GM21786 (cell line): ENCODE data around the gene FBXL17.

ENCODE experiments used
- ATAC-seq: cut with Tn5 transposase; IDR thresholded peaks from one replicate; pipeline ENCODE4 v1.9.1; 2021; ENCODE audit not compliant: unreplicated experiment

Gene FBXL17

DNA sequence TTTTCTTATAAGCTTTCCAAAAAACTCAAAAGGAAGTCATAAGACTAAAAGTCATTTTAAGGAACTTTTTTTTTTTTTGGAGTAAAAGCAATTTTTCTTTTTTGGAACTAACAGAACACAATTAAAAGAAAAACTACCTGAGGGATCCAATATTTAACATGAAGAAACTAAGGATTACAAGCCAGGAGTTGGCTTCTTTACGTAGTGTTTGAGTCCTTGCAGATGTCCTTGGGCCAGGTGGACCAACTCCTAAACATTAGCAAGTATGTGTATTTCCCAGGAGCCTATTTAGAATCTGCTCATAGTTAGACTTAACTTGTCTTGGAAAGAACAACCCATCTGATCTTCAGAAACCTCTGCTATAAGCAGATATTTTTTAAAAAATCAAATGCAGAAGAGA lies 557.1 kb downstream of the FBXL17 start:
- no peak for ATAC-seq

DNA sequence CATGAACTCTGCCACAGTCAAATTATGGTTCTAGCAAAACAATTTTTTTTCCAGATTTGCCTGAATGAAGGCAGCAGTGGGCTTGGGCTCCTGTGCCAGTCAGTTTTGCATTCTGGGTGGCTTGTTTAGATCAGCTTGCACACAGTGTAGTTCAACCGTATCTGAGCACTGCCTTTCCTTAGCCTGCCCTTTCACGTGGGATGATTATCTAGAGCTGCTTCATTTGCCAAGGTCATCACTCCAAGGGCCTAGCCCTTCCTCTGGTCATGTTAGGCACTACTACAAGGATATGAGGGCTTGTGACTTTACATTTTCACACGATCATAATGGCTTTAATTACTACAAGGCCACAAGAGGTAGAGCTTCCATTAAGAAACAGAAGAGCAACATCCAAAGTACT lies 560.6 kb downstream of the FBXL17 start:
- ATAC-seq, result no peak

DNA sequence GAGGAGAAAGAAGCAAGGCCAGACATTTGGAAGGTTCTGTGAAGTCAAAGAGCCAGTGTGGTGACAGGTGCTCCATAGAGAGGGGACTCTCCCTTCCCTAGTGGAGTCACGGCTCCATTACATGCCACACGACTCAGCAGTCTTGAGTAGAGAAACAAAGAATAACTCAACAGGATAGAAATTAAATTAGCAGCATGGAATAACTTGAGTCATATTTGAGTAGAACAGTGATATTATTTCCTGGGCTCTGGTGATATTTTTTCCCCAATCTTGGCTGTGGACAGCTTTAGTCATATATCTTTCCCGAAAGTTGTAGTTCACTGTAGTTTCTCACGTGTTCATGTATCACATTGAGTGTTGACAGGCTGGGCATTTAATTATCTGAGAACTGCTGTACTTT lies 561.5 kb downstream of the FBXL17 start:
- ATAC-seq, result no peak

DNA sequence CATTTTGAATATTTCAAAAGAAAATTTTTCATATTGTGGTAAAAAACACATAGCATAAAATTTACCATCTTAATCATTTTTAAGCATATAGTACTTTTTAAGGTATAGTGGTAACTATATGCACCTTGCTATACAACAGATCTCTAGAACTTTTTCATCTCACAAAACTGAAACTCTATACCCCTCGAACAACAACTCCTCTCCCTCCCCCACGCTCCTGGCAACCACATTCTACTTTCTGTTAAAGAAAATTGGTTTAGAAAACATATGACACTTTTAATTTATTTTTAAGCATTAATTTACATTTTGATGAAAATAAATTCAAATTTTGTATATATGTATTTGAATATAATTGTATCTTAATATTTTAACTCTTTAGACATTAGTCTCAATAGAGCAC lies 563.9 kb downstream of the FBXL17 start:
- ATAC-seq, result no peak

DNA sequence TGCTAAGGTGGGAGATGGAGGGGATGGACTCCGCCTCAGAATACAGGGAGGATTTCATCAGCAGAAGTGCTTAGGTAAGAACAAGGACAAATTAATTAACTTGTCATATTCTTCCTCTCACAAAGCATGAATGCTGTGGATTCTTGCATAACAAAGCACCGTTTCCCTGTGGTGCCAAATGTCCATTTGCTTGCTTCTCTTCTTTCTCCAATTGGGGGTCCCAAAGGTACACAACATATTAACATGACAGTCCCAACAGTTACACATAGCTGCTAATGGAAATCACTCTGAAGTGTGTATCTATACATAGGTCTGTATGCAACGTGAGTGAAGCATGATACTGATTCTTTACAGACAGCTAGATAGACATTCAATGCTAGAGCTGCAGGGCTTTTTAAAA lies 564.5 kb downstream of the FBXL17 start:
- ATAC-seq, result no peak

DNA sequence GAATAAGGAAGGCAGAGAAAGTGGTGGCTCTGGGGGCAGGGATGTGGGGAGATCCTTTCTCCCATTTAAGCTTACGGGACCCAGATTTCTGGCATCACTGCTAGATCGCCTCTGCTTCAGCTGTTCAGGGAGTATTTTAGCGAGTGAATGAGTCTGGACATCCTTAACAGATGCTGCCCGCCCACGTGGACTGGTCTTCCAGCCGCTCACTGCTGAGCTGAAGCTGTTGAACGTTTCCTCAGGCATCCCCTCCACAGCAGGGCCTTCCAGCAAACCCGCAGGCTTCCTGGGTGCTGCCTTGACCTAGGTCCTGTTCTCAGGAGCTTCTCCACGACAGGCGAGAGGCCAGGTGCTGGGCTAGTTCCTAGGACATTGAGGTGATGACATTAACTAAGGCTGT lies 566.8 kb downstream of the FBXL17 start:
- no peak for ATAC-seq

DNA sequence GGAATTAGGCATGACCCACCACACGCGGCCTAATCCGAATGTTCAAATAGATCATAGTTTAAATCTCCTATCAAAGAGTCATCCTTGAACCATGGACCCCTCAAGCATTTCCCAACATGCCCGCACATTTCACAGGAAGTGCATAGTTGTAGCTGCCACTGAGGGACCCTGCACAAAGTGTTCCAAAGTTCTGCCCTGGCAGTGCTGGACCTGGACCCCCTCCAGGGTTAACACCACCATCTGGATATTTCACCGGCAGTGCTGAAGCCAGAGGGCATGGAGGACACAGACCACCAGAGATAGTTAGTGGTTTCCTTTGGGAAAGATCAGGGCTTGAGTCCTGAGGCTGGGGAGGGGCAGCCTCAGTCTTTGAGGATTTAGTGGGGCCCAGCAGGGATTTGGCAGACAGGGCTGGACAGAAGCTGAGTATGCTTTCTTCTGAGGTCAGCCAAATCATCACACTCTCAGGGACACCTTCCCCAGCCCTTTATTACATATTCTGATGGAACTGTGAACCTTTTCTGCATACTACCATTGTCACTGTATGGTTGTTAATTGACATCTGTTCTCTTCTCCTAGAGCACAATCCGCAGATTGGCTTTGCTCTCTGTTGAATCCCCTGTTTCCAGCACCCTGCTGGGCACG lies 567.6 kb downstream of the FBXL17 start:
- no peak for ATAC-seq

DNA sequence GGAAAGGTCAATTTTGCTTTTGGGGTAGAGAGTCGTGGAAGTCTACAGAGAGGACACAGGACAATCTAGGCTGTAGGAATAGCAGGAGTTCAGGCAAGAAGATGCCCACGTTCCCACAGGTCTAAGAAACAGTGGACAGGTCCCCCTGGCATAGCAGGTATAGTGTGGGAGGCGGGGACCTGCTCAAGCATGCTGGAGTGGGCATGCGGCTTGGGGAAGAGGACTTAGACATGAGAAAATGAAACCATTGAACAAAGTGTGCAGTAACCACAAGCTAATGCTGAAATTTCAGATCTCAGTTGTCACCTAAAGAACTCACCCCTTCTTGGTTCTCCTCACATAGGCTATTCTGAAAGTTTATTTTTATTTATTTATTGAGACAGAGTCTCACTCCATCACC lies 568.3 kb downstream of the FBXL17 start:
- peak; percentile 82 for ATAC-seq

DNA sequence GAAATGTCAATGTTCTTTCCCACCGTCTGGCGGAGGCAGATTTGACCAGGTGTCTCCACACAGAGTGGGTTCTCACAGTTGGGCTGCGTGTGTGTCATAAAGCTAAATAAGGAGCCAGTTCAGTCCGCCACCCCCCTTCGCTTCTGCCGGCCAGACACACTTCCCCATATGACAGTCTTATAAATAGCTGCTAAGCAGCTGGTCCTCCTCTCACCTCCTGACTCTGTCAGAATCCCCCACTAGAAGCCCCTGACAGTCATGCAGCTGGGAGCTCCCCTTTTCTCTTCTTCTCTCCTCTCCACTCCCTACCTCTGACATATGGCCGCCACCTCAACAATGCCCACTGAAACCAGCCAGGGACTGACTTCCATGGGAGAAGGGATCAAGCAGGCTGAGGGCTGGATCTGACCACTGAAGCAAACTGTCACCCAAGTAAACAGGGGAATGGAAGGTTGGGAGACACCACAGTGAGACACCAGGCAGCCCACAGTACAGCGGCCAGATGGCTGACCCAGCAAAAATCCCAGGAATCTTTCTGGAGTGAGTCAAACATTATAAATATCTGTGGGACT lies 569.2 kb downstream of the FBXL17 start:
- peak; percentile 86 for ATAC-seq

DNA sequence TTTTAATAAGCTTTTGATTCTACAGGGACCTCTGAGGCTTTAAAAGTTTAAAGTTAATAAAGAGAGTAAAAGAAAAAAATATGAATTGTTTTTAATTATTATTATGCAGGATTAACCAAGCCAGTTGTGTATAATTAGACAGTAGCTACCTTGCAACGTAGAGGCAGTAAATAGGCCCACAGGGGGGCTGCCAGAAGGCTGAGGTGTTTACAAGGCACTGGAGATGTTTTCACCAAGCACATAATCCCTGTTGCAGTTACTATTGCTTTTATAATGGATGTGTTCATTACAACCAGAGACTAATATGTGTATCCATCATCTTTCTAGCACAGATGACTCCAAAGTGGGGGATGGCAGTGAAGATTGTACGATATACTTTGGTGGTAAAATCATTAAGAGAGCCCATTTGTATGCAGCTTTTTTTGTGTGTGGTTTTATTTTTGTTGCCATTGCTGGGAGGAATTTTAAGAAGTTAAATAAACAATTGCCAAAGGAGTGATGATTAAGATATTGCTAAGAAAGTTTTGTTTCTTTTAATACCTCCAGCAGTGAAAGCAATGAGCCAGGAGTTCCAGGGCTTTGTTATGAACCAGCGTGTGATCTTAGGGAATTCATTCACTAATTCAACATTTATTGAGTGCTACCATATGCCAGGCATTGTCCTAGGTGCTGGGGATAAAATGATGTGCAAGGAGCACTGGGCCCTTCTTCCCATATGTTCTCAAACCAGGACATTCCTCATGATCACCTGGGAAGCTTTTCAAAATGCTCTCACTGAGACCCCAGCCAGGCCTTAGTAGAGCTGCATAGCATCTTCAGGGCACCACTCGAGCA lies 572.5 kb downstream of the FBXL17 start:
- no peak for ATAC-seq
